Thoracic aorta (tissue), 2 donors: ENCODE results near the gene RPS28. TPM values are rescaled to one million over a fixed set of nuclear protein-coding genes. Genes with fewer than 3 reads are reported as not detected.
A peak's percentile ranks its signal among the peaks of the same experiment; 100 is the strongest.

Experiments used
- ATAC-seq: fragments of 150-250 bp; one replicate; pipeline ENCODE4 v1.8.0; 2017; ENCODE audit warnings: low read depth; ENCODE audit not compliant: insufficient number of reproducible peaks, low FRiP score
- DNase-seq: peaks from one replicate; pipeline ENCODE4 v3.0.0-alpha.2; 2020; ENCODE audit warnings: low spot score
- H3K27ac ChIP-seq, 2 donors: fragments of 200-600 bp; sonication (generic); 1 replicate in 1 of 2; 2 replicates in 1 of 2; pipeline ENCODE4 v1.5.1; 2016; ENCODE audit warnings: mild to moderate bottlenecking in 2 of 2, moderate library complexity in 2 of 2
- H3K27me3 ChIP-seq: fragments of 200-600 bp; sonication (generic); replicated peaks from 2 replicates; pipeline ENCODE4 v1.6.0; 2016; ENCODE audit warnings: mild to moderate bottlenecking; ENCODE audit not compliant: insufficient read depth
- H3K36me3 ChIP-seq: fragments of 200-600 bp; sonication (generic); one replicate; pipeline ENCODE4 v1.5.1; 2016
- H3K4me1 ChIP-seq, 2 donors: fragments of 200-600 bp; sonication (generic); 1 replicate in 1 of 2; 2 replicates in 1 of 2; pipeline versions ENCODE4 v1.5.1 to v1.6.0; 2016; ENCODE audit warnings: low read depth in 2 of 2, mild to moderate bottlenecking in 1 of 2; ENCODE audit not compliant: control insufficient read depth in 1 of 2
- H3K4me3 ChIP-seq: fragments of 200-600 bp; sonication (generic); 2 replicates; pipeline ENCODE4 v1.5.1; 2016; ENCODE audit warnings: mild to moderate bottlenecking
- H3K9me3 ChIP-seq: fragments of 200-600 bp; sonication (generic); 2 replicates; pipeline ENCODE4 v1.5.1; 2016
- CTCF ChIP-seq: fragments of 200-600 bp; sonication (generic); IDR thresholded peaks from one replicate; pipeline ENCODE4 v1.5.1; 2019; ENCODE audit warnings: antibody characterized with exemption
- total RNA-seq, 2 donors: library from RNA; depleted of rRNA; stranded (reverse); fragments of >200 nt; gene quantifications; one replicate each; pipeline versions ENCODE4 v1.1.0 to v1.2.3, GENCODE V29; 2016

Gene RPS28
- total RNA-seq, 2 donors from 2014 or later = 146 to 179 TPM

GRCh38 chr19:8355631-8356402, 34.5 kb downstream of the RPS28 start:
- H3K36me3 ChIP-seq = no peaks in the 10 kb centered on the region
- no peaks in the 10 kb centered on the region for H3K27me3 ChIP-seq
- TF ChIP-seq CTCF = no peak
- DNase-seq = peak; percentile 47
- no peak overlapping the region for H3K4me3 ChIP-seq
- no peaks in the 10 kb centered on the region for H3K9me3 ChIP-seq
- ATAC-seq = peak; percentile 69
- H3K4me1 ChIP-seq = peaks cover 8 to 41% of the 10 kb centered on the region in 2 donors
- H3K27ac ChIP-seq = peak overlapping the region; percentile 7 to 61

GRCh38 chr19:8357007-8357521, 35.8 kb downstream of the RPS28 start:
- ATAC-seq (no peak), DNase-seq (no peak)
- TF ChIP-seq CTCF = no peak
- H3K4me3 ChIP-seq = no peak overlapping the region
- H3K27ac ChIP-seq = no peak overlapping the region
- H3K27me3 ChIP-seq = no peaks in the 10 kb centered on the region
- no peaks in the 10 kb centered on the region for H3K9me3 ChIP-seq
- peaks cover 8 to 42% of the 10 kb centered on the region in 2 donors for H3K4me1 ChIP-seq
- no peaks in the 10 kb centered on the region for H3K36me3 ChIP-seq

GRCh38 chr19:8358948-8359347, 37.7 kb downstream of the RPS28 start:
- Histone ChIP-seq H3K9me3 (no peaks in the 10 kb centered on the region), H3K4me1 (peaks cover 9 to 40% of the 10 kb centered on the region in 2 donors), H3K27ac (no peak overlapping the region), H3K27me3 (no peaks in the 10 kb centered on the region), H3K4me3 (no peak overlapping the region), H3K36me3 (no peaks in the 10 kb centered on the region)
- TF ChIP-seq CTCF = no peak
- DNase-seq = no peak
- ATAC-seq = no peak

DNA sequence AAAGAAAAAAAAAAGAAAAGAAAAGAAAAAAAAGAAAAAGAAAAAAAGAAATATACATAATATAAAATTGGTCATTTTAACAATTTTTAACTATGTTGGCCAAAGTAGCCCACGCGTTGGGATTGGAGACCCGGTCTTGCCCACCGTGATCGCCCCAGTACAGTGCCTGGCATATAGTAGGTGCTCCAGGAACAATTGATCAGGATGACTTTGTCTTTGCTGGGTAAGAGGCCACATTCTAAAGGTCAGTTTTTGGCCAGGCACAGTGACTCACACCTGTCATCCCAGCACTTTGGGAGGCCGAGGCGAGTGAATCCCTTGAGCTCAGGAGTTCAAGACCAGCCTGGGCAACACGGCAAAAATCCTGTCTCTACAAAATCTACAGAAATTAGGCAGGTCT, 38.9 kb downstream of the RPS28 start:
- Histone ChIP-seq H3K27ac (no peak overlapping the region), H3K9me3 (no peaks in the 10 kb centered on the region), H3K4me3 (no peak overlapping the region), H3K4me1 (peaks cover 5 to 29% of the 10 kb centered on the region in 2 donors), H3K36me3 (no peaks in the 10 kb centered on the region), H3K27me3 (no peaks in the 10 kb centered on the region)
- ATAC-seq (no peak), DNase-seq (no peak)
- no peak for TF ChIP-seq CTCF

DNA sequence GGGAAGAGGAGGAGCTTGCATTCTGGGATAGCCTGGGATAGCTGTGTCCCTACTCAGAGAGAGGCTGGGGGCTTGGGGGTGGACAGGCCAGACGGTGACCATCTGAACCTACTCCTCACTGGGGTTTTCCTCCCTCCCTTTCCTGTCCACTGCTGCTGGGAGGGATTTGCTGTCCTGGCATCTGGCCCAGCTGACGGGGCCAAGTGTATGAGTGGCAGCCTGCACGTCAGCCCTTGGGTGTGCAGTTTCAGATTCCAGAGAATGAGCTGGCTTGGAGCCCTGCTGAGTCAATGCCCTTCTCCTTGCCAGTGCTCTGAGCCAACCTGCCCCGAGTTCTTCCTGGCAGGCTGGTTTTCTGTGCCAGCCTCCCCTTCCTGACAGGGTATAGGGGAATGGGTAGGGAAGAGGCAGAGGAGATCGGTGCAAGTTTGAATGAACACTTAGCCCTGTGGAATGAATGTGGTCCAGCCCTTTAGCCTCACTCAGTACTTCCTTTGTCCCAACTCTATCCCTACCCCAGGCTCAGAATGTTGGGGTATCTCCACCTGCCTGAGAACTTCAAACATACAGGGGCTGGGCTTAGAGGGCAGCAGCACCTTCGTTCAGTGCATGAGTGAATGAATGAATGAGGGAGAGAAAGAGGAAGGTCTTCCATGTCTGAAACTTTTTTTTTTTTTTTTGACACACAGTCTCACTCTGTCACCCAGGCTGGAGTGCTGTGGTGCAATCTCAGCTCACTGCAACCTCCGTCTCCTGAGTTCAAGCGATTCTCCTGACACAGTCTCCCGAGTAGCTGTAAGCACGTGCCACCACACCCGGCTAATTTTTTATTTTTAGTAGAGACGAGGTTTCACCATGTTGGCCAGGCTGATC, 40.9 kb downstream of the RPS28 start:
- Histone ChIP-seq H3K4me1 (peaks cover 10 to 36% of the 10 kb centered on the region in 2 donors), H3K9me3 (no peaks in the 10 kb centered on the region)
- peak; percentile 94 for DNase-seq

More for the DNA sequence above, 40.9 kb downstream of the RPS28 start:
- peak overlapping the region; percentile 32 for H3K4me3 ChIP-seq
- ATAC-seq = peak; percentile 88
- peak overlapping the region; percentile 84 for H3K27ac ChIP-seq
- no peaks in the 10 kb centered on the region for H3K27me3 ChIP-seq
- no peak for TF ChIP-seq CTCF
- H3K36me3 ChIP-seq = no peaks in the 10 kb centered on the region
